Measurements from ENCODE around the gene BRPF1. TPM values are rescaled to one million over a fixed set of nuclear protein-coding genes. Genes with fewer than 3 reads are reported as not detected.

The BRPF1 gene
- polyA plus RNA-seq, 1 experiment, result 5.7 TPM

- no peak overlapping the region for H3K4me3 ChIP-seq (ENCODE audit: low read depth, low read length)
- H3K9me3 ChIP-seq (ENCODE audit: control insufficient read depth, insufficient read depth, low read length), result no peaks in the 10 kb centered on the region; the same call in 1 of the 2 replicates
- H3K27ac ChIP-seq (ENCODE audit: low read depth, low read length), result no peak overlapping the region
- POLR2A ChIA-PET, result no interaction called here
- no peak for TF ChIP-seq CTCF (IDR thresholded peaks at IDR 0.05; ENCODE audit: low read depth, low read length)
- no peaks in the 10 kb centered on the region for H3K27me3 ChIP-seq (ENCODE audit: control insufficient read depth, insufficient read depth, low read length)
- CTCF ChIA-PET, result no interaction called here
- no peak for DNase-seq (ENCODE audit: low read depth, low spot score)
Observed at GRCh38 chr3:9686050-9686550, 45.4 kb upstream of the BRPF1 start.

GRCh38 chr3:9686703-9687102 is 44.8 kb upstream of the BRPF1 start:
- ChIA-PET CTCF (no interaction called here), POLR2A (interaction anchor here (0.7 kb wide), 1 partner anchor 346 kb away, joined by 3 read pairs; no protein-coding TSS in a partner anchor)
- DNase-seq (ENCODE audit: low read depth, low spot score), result no peak
- Histone ChIP-seq H3K27ac (ENCODE audit: low read depth, low read length) (no peak overlapping the region), H3K4me3 (ENCODE audit: low read depth, low read length) (no peak overlapping the region), H3K27me3 (ENCODE audit: control insufficient read depth, insufficient read depth, low read length) (no peaks in the 10 kb centered on the region), H3K9me3 (ENCODE audit: control insufficient read depth, insufficient read depth, low read length) (no peaks in the 10 kb centered on the region; the same call in 1 of the 2 replicates)
- TF ChIP-seq CTCF (IDR thresholded peaks at IDR 0.05; ENCODE audit: low read depth, low read length), result no peak

GRCh38 chr3:9687514-9687913 is 44.0 kb upstream of the BRPF1 start:
- H3K9me3 ChIP-seq (ENCODE audit: control insufficient read depth, insufficient read depth, low read length), result no peaks in the 10 kb centered on the region; the same call in 1 of the 2 replicates
- CTCF ChIA-PET, result no interaction called here

GRCh38 chr3:9688961-9689360 is 42.6 kb upstream of the BRPF1 start:
- Histone ChIP-seq H3K27me3 (ENCODE audit: control insufficient read depth, insufficient read depth, low read length) (no peaks in the 10 kb centered on the region), H3K9me3 (ENCODE audit: control insufficient read depth, insufficient read depth, low read length) (no peaks in the 10 kb centered on the region; the same call in 1 of the 2 replicates), H3K27ac (ENCODE audit: low read depth, low read length) (no peak overlapping the region), H3K4me3 (ENCODE audit: low read depth, low read length) (no peak overlapping the region)
- no peak for TF ChIP-seq CTCF (IDR thresholded peaks at IDR 0.05; ENCODE audit: low read depth, low read length)
- CTCF ChIA-PET, result no interaction called here
- POLR2A ChIA-PET, result no interaction called here
- no peak for DNase-seq (ENCODE audit: low read depth, low spot score)

More at GRCh38 chr3:9687514-9687913, 44.0 kb upstream of the BRPF1 start:
- POLR2A ChIA-PET, result interaction anchor here (0.7 kb wide), 1 partner anchor 347 kb away, joined by 3 read pairs; no protein-coding TSS in a partner anchor
- no peaks in the 10 kb centered on the region for H3K27me3 ChIP-seq (ENCODE audit: control insufficient read depth, insufficient read depth, low read length)
- no peak for TF ChIP-seq CTCF (IDR thresholded peaks at IDR 0.05; ENCODE audit: low read depth, low read length)
- DNase-seq (ENCODE audit: low read depth, low spot score), result no peak
- H3K27ac ChIP-seq (ENCODE audit: low read depth, low read length), result no peak overlapping the region
- H3K4me3 ChIP-seq (ENCODE audit: low read depth, low read length), result no peak overlapping the region

GRCh38 chr3:9689757-9690156 is 41.8 kb upstream of the BRPF1 start:
- ChIA-PET CTCF (no interaction called here), POLR2A (no interaction called here)
- no peak for DNase-seq (ENCODE audit: low read depth, low spot score)
- Histone ChIP-seq H3K9me3 (ENCODE audit: control insufficient read depth, insufficient read depth, low read length) (no peaks in the 10 kb centered on the region; the same call in 1 of the 2 replicates), H3K27me3 (ENCODE audit: control insufficient read depth, insufficient read depth, low read length) (no peaks in the 10 kb centered on the region), H3K27ac (ENCODE audit: low read depth, low read length) (no peak overlapping the region), H3K4me3 (ENCODE audit: low read depth, low read length) (no peak overlapping the region)
- no peak for TF ChIP-seq CTCF (IDR thresholded peaks at IDR 0.05; ENCODE audit: low read depth, low read length)

Measured in AG04450 (cell line).